Hippocampal formation (tissue), 2 donors: Measurements from ENCODE around the gene CD164.

Experiments
- DNase-seq, 2 donors: peaks; one replicate each; lab custom pipeline; 2025; lab: John Stamatoyannopoulos, UW

Gene CD164

DNA sequence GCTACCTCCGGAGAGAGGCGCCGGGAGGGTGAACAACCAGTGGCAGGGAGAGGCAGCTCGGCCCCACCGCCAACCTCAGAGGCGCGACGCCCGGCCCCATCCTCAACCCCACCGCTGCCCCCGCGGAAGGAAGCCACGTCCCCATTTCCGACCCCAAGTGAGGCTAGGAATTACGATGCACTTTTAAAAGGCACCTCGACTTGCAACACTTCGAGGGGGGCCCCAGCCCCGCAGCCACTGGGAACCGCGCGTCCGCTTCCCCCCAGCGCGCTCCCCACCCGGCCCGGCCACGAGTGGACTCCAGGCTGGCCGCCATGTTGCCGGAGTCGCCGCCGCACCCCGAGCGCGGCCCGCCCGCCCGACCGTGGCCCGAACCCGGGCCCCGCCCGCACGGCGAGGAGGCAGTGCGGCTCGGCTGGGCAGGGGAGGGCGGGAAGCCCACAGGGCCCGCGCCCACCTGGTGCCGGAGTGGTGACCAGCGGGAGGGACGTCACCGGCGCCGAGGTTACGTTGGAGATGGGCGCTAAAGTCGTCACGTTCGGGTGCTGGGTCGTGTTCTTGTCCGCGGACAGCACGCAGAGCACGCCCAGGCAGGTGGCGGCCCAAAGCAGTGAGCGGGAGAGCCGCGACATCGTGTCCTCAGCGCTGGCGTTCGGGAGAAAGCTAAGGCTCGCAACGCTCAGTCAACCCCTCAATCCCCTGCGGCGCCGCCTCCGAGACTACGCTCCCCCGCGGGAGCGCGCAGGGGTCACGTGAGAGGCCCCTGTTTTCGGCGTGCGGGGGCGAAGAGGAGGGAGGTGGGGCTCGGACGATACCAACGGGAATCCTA, at the start of gene CD164:
Gene CD164, minus strand, starts transcription at position 721 of the 829 bp plus-strand sequence. Its CDS starts 89 bp downstream, at position 632.
- peak; percentile 91 to 95 for DNase-seq

DNA sequence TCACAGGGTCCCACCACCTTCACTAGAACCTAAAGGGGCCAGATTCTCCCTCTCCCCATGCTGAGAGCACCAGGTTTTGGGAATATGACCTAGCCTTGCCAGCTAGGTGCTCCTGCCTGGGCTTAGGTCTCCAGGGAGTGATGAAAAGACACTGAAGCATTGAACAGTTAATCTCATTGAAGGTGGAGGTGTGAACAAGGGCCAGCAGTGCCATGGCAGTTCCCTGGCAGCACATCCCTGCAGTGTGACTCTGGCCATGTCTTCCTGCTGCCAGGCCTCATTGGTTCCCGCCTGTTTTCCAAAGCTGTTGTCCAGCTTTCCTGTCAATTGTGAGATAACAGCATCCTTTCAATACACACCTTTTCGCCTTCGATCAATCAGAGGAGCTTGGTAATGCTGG, 47.2 kb upstream of the CD164 start:
- no peak for DNase-seq

DNA sequence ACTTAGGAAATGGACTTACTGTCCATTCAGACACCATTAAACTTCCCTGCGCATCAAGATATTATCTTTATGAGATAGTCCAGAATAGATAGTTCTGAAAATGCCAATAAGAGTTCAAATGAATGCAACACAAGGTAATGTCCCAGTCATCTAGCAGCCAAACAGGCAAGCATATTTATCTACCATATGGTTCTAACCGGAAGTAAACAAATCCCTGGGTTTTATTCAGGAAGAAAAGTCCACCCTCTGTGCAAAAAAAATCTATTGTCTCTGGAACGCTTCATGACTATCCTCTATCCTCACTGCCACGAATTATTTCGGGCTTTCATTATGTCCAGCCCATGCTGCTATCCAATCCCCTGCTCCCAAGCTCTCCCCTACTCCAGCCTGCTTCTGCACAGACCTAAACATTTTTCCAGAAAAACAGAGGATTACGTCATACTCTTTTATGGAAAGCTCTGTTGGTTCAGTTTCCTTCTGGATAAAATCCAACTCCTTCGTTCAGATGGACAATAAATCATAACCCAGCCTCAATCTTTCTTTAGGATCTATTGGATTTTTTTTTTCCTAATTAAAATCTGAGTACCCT, 46.7 kb upstream of the CD164 start:
- DNase-seq, result no peak

DNA sequence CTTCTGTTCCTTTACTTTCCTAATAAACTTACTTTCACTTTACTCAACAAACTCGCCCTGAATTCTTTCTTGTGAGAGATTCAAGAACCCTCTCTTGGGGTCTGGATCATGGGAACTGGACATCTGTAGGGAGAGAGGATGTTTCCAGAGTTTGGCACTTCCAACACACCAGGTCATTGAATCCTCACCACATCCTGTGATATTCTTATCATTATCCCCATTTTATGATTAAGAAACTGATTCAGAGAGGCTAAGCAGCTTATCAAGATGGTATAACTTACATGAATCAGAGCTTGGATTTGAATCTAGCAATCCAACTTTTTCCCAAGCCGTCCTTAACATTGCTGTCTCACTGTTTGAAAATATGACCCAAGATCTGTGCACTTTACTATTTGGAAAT, 42.7 kb upstream of the CD164 start:
- no peak for DNase-seq

DNA sequence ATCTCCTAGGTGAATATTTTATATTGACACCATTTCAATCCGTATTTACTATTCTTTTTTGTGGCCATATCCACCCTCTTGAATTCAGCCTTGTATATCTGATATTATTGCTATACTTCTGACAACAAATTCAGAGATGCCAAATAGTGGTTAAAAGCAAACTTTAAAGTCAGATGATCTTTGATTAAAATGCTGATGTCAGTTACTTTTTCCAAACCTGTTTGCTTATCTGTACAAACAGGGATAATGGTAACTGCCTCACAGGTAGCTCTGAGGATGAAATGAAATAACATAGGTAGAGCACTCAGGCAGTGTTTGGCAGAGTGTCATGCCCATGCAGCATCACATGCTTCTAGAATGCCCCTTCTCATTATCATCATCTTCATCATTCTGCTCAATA, 38.9 kb upstream of the CD164 start:
- DNase-seq, result no peak

DNA sequence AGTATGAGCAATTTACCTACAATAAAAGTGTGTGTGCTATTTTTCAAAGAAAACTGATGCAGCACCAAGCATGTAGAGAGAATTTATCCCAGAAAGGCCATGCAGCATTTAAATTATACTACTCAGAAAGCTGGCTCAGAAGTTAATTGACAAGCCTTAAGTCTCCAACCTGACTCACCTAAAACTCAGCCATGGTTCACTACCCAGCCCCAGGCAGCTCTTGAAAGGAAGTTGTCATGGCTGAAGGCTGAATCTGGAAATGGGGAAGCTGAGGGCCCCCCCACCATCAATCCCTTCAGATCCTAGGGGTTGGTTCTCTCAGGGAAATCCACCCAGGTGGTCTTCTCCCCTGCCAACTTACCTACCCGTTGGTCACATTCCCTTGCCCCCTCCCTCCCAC, 38.5 kb upstream of the CD164 start:
- DNase-seq, result no peak

DNA sequence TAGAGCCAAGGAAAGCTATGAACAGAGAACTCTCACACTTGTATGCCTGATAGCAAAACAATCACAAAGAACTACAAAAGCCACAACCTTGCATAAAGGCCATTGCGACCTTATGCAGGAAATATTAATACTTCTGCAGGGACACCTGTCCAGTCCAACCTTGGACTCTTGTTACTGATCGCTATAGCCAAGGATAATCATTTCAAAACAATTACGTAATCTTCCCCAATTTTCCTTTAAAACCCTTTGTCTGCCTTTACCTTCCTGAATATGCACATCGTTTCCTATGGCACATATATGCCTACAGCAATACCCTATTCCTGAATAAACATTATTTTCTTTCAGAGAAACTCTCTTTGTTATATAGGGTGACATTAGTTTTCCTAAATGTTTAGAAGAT, 35.4 kb upstream of the CD164 start:
- no peak for DNase-seq

DNA sequence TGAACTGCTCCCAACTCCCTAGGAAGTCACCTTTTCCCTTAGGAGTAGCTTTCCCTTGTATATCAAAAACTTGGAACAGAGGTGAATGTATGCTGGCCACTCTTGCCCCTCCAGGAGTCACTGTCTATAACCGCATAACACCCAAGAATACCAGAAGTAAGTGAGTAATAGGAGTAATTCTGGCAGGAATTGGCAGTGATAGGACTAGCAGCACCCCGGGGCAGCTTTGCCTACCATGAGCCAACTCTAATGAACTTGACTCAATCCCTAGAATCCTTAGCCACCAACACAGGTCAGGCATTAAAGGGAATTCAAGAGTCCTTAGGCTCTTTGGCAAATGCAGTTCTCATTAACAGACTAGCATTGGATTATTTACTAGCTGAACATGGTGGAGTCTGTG, 28.8 kb upstream of the CD164 start:
- DNase-seq, result no peak

DNA sequence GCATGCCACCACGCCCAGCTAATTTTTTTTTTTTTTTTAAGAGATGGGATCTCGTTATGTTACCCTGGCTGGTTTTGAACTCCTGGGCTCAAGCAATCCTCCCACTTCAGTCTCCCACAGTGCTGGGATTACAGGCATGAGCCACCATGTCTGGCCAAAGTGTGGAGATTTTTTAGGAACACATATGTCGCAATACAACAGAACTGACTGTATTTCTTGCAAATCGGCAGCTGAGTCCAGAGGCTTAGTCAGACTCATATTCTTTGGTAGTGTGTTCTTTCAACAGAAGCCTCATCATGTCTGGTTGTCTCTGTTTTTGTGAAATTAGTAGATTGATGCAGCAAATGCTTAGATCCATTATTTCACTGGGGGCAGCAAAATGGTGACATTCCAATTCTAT, 23.9 kb upstream of the CD164 start:
- DNase-seq, result no peak

DNA sequence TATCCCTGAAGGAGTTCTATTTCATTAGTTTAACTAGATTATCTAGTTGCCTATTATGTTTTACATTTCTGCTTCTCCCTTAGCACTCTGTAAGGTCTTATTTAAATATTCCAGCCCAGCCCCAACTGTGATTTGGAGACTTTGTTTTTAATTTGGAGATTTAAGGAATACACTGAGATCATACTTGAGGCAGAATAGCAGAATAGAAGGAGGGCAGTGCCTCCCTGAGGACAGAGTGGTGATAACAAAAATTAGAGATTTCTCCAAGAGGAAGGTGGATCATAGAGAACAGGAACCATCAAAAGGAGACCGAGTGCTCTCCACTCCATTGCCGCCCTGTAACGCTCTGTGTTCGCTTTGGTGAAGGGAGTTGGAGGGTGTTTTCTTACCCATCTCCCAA, 14.8 kb upstream of the CD164 start:
- DNase-seq, result no peak

DNA sequence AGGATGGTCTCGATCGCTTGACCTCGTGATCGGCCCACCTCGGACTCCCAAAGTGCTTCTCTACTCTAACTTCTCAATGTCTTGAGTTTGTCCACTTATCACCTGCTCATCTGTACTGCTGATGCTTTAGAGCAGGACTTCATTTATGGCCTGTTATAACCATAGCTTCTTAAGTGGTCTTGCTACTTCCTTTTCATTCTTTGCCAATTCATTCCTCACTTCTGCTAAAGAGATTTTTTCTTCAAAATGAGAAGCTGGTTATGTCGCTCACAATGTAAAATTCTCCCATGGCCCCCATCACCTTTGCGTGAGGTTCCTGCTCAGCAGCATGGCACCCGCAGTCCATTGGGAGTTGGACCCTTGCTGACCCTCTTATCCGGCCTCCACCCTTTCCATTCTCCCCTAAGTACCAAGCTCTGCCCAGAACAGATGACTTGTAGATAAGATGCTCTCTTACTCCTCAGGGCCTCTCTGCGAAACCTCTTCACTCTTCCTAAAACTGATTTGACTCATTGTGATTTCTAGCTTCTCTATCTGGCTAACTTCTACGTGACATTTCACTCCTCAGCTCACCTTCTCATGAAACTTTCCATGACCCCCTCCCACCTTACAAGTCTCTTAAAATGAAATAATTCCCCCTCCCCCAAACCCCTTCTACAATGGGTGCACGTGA, 13.9 kb upstream of the CD164 start:
- no peak for DNase-seq

DNA sequence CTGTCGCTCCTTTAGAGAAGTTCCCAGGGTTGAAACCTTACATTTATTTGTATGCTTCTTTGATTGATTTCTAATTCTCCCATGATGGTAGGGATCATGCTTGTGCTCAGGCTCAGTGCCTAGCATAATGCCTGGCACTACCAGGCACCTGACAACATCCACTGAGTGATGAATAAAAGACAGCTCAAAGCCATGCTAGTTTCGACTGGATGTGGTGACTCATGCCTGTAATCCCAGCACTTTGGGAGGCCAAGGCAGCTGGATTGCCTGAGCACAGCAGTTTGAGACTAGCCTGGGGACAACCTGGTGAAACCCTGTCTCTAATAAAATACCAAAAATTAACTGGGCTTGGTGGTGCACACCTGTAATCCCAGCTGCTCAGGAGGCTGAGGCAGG, 11.6 kb upstream of the CD164 start:
- no peak for DNase-seq

DNA sequence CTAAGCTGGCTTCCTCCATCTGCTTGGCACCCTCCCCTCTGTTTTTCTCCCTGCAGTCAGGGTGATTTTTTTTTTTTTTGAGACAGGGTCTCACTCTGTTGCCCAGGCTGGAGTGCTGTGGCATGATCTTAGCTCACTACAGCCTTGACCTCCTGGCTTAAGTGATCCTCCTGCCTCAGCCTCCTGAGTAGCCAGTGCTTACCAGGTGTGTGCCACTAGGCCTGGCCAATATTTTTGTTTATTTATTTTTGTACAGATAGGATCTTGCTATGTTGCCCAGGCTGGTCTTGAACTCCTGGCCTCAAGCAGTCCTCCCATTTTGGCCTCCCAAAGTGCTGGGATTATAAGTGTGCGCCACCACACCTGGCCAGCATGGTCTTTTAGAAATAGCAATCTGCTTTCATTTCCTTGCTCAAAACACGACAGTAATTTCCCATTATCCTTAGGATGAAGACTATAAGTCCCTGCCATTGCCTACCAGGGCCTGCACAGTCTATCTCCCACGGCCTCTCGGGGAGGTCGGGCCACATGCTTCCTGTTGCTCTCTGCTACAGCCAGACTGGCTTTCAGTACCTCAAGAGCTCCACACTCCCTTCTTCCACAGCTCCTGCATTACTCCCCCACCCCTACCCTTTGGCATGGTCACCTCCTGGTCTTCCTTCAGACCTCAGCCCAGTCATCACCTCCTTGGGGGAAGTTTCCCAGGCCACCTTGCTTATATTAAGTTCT, 11.1 kb upstream of the CD164 start:
- DNase-seq, result no peak

DNA sequence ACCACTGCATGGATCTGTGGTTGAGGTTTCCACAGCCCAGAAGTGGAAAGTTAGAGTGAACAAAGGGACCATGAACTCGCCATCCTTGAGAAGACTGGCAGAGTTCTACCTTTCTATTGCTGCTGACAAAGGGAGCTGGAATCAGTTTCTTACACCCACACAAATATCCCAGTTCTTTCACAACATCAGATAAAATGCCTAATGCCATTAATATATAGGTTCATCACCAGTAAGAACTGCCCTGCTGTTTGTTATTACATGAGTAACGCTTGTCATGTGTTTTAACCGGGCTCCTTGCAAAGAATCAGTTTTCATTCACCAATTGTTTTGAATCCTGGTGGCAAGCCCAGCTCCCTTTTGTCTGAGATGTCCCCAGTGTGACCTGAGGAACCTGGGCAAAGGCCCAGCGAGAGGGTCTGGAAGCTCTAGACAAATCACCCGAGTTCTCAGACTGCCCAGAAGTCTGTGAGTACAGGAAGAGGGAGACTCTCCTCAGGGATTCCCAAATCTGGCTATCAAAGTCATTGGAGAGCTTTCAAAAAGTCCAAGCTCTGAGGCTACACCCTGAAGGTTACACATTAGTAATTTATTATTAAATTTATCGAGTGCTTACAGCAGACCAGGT, 7.5 kb upstream of the CD164 start:
- DNase-seq, result no peak

DNA sequence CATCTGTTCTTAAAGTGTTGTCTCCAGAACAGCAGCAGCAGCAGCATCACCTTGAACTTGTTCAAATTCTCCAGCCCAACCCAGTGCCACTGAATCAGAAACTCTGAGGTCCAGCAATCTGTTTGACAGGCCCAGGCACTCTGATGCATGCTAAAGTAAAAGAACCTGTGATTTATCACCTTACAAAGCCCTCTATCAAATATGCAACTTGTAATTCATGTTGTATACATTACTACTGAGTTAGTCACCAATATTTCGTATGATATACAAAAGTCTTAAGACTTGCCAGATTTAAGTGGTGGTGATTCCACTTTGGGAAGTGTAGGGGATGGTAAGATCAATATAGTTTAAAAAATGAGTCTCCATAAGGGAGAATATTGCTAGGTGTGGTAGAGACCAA, 6.0 kb upstream of the CD164 start:
- no peak for DNase-seq

DNA sequence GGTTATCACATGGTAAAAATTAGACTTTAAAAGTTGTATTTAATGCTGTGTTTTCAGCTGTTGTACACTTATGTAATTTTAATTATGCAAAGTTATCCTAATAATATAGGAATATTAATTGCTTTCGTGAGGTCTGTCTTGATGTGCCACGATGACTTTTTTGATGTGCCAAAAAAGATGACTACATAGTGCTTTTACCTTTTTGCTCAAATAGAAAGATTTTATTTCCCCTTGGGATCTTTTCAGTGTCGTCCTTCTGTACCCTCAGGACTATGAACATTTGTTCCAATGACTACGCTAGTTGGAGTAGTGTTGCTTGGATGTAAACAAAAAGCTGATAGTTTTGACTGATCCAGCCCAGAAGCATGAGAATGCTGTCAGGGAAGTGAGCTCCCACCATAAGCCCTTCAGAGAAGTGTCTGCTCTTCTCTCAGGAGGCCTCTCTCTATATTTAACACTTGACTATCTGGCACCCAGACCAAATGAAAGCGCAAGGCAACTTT, 1.2 kb upstream of the CD164 start:
- no peak for DNase-seq

DNA sequence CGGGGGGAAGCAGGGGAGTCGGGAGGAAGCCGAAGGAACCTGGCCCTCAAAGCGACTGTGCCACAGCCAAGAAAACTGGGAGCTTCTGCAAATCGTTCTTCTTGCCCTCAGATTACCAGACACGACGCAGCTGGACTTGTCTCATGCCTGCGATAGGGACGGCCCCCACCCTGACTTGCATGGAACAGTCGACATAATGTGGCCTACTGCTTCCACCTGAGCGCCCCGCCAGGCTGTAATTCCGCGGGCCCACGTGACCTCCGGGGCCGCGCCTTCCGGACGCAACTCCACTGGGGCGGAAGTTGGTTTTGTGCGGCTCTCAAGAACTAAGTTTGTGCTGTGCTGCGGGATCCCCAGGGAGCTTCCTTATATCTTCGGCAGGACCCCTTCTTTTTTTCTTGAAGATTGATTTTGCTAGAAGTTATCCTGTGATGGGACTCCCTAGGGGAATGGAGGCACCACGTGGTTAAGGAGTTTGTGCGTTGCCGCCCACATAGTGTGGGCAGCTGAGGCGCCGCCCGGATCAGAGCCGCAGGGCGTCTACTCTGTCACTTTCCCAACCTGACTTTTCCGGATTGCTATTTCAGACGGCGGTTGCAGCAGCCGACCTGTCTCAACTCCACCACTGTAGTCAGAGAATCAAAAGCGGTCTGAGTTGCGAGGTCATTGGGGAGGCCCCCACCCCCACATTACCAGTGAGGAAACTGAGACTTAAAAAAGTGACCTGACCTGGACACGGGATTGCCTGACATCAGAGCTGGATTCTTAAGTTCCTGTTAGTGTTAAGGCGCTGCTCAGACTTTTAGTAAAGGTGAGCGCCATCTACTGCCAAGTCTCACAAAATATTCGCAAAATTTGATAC, 540 bp upstream of the CD164 start:
- peak; percentile 91 to 95 for DNase-seq

DNA sequence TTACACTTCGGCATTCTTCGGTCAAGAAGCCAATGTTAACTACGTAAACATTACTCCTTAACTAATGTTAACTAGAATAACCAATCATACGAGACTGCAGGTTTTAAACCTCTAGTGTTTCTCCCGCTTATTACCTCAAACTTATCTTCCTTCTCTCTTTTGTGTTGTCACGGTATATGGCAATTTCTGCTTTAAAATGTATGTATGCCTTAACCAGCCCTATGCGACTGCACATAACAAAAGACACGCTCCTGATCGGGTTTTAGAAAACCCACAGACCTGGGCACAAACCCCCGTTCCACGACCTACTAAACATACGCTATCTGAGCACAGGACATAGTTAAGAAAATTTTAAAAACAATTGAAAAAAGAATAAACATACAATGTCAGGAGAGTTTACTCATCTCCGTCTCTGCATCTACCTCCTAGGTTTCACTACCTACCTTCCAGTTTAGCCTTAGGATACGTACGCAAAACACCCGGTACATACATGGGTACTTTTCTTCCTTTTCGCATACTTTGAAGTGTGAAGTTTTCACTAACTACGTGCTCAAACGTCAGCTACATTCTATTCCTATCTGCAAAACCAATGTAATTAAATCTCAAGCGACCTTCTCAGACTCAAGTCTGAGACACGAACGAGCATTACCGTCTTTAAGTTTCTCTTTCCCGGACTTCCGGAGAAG, 1.1 kb downstream of the CD164 start:
- DNase-seq, result no peak

DNA sequence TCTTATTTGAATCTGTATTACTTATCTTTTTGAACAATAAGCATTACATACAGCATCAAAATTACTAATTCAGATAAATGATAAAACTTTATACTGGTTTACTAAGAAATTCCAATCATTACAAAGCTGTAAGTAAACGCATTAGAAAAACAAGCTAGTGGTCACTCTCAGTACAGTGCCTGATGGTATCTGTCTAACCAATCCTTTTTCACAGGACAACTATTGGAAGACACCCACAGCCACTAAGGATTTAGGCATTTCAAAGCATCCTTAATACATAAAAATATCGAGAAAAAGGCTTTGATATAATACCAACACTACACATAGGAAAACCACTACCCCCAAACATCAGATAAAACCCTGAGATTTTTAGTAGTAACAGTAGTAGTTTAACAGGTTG, 2.6 kb downstream of the CD164 start:
- no peak for DNase-seq

DNA sequence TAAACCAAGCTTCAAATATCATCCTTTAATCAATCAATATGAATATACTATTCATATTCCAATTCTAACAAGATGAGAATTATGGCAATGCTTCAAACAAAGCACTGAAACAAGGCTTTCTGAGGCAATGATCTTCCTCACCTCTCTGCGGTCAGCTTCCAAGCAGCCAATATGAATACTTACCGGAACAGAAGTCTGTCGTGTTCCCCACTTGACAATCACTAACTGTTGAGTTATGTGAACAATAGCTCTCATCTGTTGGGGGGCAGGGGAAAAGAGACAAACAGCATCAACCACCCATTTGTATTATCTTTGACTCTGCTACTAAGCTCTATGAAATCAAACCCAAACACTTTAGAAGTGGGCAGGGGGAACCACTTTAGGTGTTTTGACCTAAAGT, 4.5 kb downstream of the CD164 start:
- no peak for DNase-seq
